GM10248 (cell line): ENCODE data around the gene GBX1.

ENCODE experiments used
- CTCF ChIA-PET: fragments of 300-600 bp; sonication (Branson Sonifier 250); formaldehyde crosslinking; extraction: SDS; loops from one replicate; lab custom pipeline; 2021; ENCODE audit warnings: antibody characterized with exemption; lab: Yijun Ruan, JAX
- POLR2A ChIA-PET: fragments of 350-650 bp; sonication (Branson Sonifier 250); formaldehyde crosslinking; extraction: SDS; loops from one replicate; lab custom pipeline; 2020; ENCODE audit warnings: antibody characterized with exemption; lab: Yijun Ruan, JAX
- DNase-seq: peaks from one replicate; pipeline ENCODE4 v3.0.0; 2012; ENCODE audit errors: extremely low spot score
- CTCF ChIP-seq: IDR thresholded peaks from 2 replicates; pipeline ENCODE4 v1.5.1; 2012; ENCODE audit warnings: mild to moderate bottlenecking, low read depth; ENCODE audit errors: extremely low read depth, missing control alignments, control extremely low read depth

The GBX1 gene

GRCh38 chr7:151120896-151121295, 46.6 kb downstream of the GBX1 start:
- TF ChIP-seq CTCF = no peak
- ChIA-PET POLR2A (no interaction called here), CTCF (interaction anchor here (1.0 to 2.4 kb wide), 5 partner anchors 10 to 123 kb away, joined by 3 to 12 read pairs (median 3); no protein-coding TSS in a partner anchor)

GRCh38 chr7:151119902-151120301, 47.6 kb downstream of the GBX1 start:
- CTCF ChIA-PET = interaction anchor here (1.0 to 2.4 kb wide), 7 partner anchors 9 to 126 kb away, joined by 3 to 12 read pairs (median 3); no protein-coding TSS in a partner anchor

More at GRCh38 chr7:151120896-151121295, 46.6 kb downstream of the GBX1 start:
- DNase-seq = no peak

GRCh38 chr7:151119055-151119415, 48.5 kb downstream of the GBX1 start:
- DNase-seq = no peak
- POLR2A ChIA-PET = no interaction called here
- TF ChIP-seq CTCF = no peak
- CTCF ChIA-PET = interaction anchor here (1.2 to 1.8 kb wide), 3 partner anchors 53 to 127 kb away, joined by 3 to 4 read pairs (median 4); no protein-coding TSS in a partner anchor

More at GRCh38 chr7:151119902-151120301, 47.6 kb downstream of the GBX1 start:
- no peak for TF ChIP-seq CTCF
- POLR2A ChIA-PET = no interaction called here
- DNase-seq = no peak

- no peak for DNase-seq
- no peak for TF ChIP-seq CTCF
- ChIA-PET CTCF (interaction anchor here (1.5 to 1.8 kb wide), 3 partner anchors 10 to 128 kb away, joined by 3 to 6 read pairs (median 4); no protein-coding TSS in a partner anchor), POLR2A (no interaction called here)
Measured at GRCh38 chr7:151118108-151119054, 49.1 kb downstream of the GBX1 start.

GRCh38 chr7:151117565-151117964, 49.9 kb downstream of the GBX1 start:
- ChIA-PET CTCF (interaction anchor here (1.2 to 1.5 kb wide), 2 partner anchors 9 to 52 kb away, joined by 3 to 6 read pairs; no protein-coding TSS in a partner anchor), POLR2A (no interaction called here)
- DNase-seq = no peak
- TF ChIP-seq CTCF = no peak

GRCh38 chr7:151116603-151117440, 50.7 kb downstream of the GBX1 start:
- ChIA-PET CTCF (interaction anchor here (1.2 to 1.5 kb wide), 2 partner anchors 8 to 53 kb away, joined by 3 to 6 read pairs; no protein-coding TSS in a partner anchor), POLR2A (no interaction called here)
- DNase-seq = no peak
- no peak for TF ChIP-seq CTCF
